Measurements from ENCODE around the gene DMWD.
A peak's percentile ranks its signal among the peaks of the same experiment; 100 is the strongest.

The DMWD gene, protein sequence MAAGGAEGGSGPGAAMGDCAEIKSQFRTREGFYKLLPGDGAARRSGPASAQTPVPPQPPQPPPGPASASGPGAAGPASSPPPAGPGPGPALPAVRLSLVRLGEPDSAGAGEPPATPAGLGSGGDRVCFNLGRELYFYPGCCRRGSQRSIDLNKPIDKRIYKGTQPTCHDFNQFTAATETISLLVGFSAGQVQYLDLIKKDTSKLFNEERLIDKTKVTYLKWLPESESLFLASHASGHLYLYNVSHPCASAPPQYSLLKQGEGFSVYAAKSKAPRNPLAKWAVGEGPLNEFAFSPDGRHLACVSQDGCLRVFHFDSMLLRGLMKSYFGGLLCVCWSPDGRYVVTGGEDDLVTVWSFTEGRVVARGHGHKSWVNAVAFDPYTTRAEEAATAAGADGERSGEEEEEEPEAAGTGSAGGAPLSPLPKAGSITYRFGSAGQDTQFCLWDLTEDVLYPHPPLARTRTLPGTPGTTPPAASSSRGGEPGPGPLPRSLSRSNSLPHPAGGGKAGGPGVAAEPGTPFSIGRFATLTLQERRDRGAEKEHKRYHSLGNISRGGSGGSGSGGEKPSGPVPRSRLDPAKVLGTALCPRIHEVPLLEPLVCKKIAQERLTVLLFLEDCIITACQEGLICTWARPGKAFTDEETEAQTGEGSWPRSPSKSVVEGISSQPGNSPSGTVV
- total RNA-seq: 19.5 to 28.1 reads per million in 2 donors

DNA sequence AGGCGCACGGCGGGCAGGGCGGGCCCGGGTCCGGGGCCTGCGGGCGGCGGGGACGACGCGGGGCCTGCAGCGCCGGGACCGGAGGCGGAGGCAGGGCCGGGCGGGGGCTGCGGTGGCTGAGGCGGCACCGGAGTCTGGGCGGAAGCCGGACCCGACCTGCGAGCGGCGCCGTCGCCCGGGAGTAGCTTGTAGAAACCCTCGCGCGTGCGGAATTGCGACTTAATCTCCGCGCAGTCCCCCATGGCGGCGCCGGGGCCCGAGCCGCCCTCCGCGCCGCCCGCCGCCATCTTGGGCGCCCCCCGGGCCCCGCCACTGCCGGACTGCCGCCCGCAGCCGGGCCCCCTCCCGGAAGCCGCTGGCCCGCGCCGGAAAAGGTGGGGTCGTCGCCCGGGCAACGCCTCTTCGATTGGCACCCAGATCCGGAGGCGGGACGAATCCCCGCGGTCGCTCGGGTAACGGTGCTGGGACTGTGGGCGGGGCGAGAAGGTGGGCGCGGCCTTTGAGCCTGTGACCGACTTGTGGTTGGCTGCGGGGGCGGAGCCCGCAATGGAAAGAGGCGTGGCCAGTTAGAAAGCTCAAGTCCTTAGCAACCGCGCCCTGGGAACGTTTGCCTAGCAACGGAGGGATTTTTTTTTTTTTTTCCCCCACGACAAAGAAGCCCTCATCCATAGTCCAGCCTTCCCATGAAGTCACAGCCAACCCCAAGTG is at the start of gene DMWD:
DMWD (minus strand) TSS at position 376 of the 708 bp plus-strand sequence; CDS start at position 287, 89 bp downstream.
- peak; percentile 97 to 99 (median 99) for DNase-seq

DNA sequence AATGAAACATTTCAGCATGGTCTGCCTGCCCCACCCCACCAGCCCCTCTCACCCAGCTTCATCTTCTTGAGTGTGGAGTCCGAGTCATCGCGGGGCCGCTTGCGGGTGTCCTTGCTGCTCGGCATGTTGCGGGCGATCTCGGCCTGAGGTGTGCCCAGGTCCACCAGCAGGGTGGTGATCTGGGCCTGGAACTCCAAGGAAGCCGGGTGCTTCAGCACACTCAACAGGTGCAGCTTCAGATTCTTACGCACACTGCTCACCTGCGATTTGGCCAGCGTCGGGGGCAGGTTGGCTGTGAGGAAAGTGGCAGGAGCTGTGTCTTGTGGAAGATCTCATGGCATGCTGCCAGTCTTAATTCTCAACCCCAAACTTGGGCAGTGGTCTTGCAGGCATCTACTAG is 49.6 kb upstream of the DMWD start:
- DNase-seq: no peak

DNA sequence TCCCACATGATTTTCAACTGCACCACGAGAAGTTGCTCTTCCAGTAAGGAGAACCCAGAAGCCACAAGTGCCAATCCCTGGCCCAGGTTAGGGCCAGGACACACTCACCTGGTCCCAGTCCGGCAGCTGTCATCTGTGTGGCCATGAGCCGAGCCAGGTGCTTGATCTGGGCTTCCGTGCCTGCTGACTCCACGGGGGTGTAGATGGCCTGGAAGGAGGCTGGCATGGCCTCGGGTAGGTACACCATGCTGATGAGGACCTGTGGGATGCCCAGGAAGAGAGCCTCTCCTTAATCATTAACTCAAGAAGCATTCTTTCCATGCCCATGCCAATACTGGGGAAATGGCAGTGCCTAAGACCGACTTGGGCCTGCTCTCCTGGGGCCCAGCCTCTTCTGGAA is 42.3 kb upstream of the DMWD start:
- DNase-seq: no peak

DNA sequence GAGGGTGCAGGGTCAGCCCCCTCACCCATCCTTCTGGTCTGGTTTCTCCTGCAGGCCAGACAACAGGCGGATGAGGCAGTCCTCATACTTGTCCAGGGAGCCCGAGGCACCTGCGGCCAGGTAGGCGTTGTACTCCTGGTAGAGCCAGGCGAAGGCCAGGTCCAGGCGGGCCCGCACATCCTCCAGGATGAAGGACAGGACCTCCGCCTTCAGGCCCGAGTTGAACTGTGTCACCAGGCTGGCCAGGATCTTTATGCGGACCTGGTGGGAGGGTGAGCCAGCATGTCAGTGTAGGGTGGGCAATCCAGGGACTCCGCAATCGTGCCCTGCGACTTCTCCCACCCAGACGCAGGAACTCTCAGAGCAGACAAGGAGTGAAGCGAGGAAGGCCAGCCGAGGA is 36.3 kb upstream of the DMWD start:
- no peak for DNase-seq

DNA sequence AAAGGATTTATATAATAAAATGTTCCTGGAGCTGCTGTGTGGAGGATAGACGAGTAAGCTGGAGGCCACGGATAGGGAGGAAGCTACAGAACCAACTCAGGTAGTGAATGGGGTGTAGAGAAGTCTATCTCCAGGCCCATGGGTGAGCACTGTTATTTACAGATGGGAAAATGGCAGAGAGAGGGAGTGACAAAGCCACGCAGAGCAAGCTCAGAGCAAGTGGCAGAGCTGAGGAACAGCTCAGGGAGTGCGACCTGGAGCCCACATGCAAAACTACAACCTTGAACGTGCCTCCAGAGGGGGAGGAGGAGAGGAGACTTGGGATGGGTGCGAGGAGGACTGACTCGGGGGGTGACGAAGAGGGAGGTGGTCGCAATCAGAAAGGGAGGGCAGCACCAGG is 35.9 kb upstream of the DMWD start:
- DNase-seq: no peak

DNA sequence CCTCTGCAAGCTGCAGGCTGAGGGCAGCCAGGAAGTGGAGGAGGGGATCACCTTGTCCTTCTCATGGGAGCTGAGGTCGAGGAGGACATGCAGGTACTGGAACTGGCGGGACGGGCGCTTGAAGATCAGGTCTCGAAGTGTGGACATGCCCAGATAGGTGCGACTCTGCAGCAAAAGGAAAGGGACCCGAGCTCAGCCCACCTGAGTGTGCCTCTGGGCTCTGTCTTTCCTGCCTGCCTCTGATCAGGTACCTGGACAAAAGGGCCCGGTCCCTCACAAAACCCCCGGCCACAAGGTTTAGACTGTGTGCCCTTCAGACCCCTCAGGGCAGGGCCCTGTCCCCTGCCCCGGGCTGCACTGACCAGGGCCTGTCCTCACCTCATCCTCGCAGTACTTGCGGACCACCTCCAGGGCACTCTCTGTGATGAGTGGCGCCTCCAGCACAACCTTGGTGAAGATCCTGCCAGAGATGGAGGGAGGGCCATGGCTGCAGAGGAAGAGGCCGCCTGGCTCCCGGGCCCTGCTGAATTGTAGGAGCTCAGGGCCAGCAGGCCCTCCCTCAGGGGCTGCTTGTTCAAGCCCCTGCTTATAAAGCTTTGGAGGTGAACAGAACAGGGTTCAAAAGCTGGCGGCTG is 34.9 kb upstream of the DMWD start:
- no peak for DNase-seq

DNA sequence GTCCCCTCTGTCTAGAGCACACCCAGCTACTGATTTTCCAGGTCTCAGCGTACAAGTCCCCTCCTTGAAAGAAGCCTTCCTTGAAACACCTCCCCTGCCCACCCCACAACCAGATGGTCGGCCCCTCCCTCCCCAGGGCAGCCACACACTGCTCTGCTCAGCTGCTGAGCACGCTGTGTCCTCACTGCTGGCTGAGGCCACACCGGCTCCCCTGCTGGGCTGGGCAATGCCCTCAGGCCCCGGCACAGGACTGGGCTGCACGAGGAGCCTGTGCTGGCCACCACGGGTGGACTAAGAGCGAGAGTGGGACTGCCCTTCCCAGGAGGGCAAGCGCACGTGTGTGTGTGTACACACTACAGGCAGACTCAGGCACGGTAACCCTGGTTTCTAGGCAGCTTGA is 34.3 kb upstream of the DMWD start:
- DNase-seq: no peak

DNA sequence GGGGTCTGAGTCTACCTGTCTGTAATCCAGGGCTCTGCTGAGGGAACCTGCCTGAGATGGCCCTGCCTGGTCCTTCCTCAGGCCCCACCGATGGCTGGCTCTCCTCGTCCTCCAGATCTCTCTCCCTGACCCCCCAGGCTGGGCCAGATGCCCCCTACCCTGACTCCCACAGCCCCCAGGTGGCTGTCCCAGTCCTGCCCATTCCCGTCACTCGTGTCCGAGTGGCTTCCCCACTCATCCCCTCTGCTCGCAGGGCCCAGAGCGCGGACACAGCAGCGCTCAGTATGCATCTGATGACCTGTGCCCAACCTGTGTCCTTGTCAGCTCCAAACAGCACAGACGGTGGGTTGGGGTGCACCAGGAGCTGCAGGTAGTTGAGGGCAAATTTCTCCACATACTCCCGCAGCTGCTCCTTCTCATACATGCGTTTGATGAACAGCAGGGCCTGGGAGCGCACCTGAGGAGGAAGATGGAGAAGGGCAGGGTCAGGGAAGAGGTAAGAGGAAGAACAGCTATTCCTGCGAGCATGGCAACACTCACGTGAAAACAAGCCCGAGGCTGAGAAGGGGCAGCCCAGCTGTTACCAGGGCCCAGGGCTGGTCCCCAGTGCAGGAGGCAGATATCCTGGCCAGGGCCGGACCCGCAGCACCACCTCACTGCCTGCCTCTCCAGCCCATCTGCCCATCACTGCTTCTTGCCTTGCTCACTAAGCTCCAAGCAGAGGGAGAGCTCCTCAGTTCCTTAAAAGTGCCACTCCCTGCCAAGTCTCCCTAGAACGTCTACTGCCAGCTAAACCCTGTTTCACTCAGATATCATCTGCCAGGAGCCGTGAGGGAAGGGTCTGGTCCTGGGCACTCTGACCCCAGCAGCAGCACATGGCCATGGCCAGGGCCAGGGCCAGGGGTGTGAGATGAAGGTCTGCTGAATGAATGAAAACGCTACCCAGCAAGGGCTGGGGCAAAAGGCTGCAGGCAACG is 33.6 kb upstream of the DMWD start:
- DNase-seq: no peak

DNA sequence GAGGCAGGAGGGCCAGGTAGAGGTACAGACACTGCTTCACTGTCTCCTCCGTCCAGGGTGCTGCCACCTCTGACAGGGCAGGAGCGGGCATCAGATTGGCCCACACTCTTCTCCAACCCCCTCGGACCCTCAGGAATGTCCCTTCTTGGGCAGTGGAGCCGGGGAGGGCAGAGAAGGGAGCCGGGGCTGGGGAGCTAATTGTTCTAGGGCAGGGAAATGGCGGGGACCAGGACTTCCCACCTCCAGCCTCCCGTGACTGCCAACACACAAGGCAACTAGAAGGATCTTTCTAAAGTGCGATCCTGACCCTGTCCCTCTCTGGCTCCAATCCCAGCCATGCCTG is 32.6 kb upstream of the DMWD start:
- no peak for DNase-seq

DNA sequence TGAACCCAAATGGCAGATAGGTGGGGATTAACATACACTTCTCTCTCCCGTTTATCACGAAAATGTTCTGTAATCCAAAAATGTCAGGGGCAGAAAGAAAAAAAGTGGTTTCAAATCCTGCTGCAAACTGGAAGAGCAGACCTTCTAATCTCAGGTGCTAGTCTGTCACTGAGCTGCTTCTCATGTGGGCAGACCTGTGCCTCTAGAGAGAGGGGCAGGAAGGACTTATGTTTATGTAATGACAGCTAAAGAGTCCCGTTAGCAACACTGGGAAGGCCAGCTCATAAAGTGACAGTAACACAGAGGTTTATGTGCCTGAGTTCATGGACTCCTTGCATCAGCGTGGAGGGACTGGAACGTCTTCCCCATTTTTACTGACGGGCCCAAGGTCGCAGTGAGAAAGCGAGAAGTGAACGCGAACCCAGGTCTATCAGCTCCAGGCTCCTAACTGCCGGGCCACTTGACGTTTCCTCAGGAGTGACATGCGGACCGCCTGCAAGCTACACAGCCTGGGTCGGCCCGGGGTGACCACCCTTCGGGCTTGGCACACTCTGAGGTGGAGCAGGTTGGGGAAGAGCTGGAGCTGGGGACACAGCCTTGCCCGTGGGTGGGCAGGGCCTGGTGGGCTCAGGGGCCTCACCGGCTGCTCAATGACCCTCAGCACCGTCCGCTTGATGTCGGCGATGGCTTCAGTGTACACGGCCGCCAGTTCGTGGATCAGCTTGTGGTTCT is 32.1 kb upstream of the DMWD start:
- no peak for DNase-seq

DNA sequence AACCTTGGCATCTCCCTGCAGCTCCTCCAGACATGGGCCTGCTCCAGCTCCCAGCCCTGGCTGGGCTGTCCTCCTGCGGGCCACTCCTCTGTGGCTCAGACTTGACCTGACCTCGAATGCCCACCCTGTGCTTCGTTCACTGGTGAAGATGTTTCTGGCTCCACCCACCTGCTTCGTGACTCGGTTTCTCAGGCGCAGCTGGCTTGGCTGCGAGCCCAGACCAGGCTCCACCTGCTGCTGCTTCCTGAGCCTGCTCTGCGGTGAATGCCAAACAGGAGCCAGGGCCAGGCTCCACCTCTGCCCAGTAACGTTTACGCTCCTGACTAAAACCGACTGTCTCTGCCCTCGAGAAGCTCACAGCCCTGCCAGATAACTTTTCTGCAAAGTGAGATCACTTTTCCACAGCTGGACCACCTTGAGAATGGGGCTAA is 31.4 kb upstream of the DMWD start:
- DNase-seq: no peak

DNA sequence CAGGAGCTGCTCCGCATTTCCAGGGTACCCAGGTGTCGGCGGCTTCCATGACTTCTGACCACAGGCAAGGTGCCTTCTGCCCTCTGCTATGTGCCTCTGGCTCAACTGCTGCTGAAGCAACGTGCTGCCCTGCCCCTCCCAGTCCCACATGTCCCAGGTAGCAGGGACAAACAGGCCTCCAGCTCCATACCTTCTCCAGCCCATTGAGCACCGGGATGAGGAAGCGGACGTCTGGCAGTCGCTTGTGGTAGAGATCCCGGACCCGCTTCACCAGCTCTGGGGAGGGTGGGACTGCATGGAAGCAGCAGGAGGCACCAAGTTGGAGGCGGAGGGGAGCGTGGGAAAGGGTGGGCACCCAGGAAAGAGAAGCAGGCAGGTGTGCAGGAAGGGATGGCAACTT is 30.5 kb upstream of the DMWD start:
- DNase-seq: no peak

DNA sequence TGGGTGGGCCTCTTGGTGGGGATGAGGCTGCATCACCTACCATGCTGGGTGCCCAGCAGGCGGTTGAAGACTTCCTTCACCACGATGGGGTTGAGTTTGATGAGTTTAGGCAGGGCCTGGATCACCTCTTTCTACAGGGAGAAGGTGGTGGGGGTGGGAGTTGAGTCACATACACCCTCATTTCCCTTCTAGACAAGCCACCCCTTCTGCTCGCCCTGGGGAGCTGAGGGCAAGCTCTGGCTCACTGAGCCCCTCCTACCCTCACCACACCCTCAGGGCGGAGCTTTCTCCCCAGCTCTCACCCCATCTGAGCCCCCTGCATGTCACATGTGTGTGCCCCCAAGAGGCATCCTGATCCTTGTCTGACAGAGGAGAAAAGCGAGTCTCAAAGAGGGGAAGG is 30.1 kb upstream of the DMWD start:
- DNase-seq: no peak

DNA sequence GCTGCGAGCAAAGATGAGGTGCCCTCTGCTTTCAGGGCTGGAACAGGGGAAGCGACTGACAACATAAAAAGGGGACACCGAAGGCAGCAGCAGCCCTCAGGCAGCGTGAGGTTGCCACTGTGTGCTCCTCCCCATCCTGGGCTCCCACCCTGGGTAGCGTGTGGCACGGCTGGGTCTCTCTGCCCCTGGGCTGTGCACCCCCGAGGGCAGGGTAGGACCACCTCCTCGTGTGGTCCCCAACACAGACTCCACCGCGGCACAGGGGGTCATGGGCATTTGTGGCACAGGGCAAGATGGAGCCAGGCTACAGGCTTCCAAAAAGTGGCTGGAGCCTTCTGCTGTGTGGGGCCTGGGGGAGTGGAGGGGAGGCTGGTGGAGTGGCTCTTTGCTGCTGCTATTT is 28.9 kb upstream of the DMWD start:
- no peak for DNase-seq

DNA sequence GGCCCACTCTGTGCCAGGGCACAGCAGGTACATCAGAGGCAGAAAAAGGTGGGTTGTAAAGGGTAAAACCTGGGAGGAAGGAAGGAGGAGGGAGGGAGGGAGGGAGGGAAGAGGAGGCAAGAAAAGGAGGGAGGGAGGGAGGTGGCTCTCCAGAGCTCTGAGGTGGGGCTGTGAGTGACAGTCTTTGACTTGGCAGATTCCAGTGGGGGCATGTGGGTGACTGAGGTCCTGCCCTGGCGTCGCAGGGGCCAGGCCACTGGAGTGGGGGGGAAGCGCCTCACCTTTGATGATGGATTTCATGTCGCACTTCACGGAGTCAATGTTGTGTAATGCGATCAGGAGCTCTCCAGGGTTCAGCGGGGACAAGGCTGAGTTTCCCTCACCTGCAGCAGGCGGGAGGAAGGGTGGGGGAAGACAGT is 28.5 kb upstream of the DMWD start:
- DNase-seq: no peak

DNA sequence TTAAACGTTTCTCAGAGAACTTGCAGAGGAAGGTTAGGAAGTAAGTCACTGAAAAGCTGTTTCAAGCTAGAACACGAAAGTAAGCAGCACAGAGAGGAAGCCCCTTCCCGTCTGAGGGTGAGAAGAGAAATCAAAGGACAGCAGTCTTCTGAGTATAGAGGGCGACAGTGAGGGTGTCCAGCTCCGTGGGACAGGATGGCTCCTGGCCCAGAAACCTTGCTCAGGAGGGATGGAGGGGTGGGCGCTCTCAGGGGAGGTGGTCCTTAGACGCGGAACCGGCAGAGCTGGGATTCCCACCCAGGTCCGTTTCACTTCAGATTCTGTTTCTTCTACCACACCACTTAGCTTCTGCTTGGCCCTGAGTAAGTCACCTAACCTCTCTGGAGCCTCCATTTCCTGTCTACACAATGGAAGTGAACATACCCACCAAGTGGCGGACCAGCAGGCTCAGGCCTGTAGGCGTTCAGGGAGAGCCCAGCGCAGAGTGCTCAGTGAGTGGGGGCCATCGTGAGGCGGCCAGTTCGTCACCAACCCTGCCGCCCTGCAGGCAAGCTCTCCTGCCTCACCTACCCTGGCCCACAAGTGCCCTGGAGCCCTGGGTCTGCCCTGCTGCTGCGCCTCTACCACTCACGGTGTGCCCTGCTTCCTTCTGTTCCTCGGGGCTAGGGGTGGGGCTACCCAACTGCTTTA is 27.9 kb upstream of the DMWD start:
- no peak for DNase-seq

DNA sequence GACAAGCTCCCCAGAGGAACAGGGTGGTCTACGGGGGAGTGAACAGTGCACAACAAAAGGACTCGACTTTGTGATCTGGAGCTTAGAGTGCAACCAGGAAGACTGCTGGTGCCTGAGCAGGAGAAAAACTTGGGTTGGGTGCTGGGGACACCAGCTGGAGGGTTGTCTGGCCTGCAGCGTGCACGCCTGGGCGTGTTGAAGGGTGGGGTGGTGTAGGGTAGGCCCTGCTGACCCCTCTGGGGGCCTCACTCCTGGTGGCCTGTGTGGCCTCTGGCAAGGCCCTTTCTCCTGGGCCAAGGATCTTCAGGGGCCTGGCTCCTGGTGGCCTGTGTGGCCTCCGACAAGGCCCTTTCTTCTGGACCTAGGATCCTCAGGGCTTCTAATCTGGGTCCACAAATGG is 27.1 kb upstream of the DMWD start:
- no peak for DNase-seq

DNA sequence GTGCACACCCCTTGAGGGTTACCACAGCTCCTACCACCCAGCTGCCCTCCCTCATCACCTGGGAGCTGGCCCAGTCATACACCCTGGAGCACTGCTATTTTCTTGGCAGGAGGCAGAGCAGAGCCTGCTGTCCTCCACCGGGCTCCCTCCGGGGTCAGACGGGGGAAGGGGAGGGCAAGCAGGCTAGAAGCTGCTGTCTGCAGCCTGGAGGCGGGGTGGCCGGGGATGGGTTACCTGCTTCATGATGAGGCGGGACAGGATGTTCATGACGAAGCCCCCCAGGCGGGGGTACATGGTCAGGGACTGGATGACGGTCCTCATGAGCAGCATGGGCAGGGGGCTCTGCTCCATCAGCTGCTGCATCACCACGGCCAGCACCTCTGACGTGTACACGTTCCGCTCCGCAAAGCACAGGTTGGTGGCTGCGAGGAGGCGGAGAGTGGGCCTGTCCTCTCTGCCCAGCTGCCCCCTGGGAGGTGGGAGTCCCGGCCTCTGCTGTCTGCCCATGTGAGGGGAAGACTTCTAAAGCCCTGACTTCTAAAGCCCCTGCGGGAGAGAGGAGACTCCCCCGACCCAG is 25.2 kb upstream of the DMWD start:
- no peak for DNase-seq

DNA sequence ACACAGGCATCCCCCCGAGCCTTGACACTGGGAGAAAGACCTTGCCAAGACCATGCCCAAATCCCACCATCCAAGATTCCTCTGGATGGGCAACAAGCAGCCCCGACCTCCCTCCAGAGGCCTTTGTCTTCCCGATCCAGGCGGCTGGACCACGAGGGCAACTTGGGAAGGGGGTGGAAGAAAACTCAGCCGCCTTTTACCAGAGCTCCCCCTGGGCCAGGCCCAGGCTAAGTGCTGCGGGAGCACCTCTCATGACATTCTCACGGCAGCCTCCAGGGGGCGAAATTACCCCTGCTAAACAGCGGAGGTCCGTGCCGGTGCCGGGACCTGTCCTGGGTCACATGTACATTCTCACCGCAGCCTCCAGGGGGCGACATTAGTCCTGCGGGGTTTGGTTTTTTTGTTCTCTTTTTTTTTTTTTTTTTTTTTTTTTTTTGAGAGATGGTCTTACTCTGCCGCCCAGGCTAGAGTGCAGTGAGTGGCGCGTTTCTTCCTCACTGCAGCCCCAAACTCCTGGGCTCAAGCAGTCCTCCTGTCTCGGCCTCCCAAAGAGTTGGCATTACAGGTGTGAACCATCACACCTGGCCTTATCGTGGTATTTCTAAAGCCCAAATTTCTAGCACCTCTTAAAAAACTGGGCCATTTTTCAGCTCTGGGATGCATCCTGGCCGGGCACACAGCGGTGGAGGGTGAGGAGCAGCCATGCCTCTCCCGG is 24.5 kb upstream of the DMWD start:
- DNase-seq: peak; percentile 88 to 97 (median 92)
